Thyroid gland (tissue), 4 donors: ENCODE data around the gene CARS1. TPM values are rescaled to one million over a fixed set of nuclear protein-coding genes. Genes with fewer than 3 reads are reported as not detected.

Experiments
- DNase-seq, 2 donors: peaks; one replicate each; pipeline ENCODE4 v3.0.0-alpha.2; 2019
- H3K27ac ChIP-seq, 3 donors: fragments of 200-600 bp; sonication (generic); 1 replicate in 2 of 3; 2 replicates in 1 of 3; pipeline ENCODE4 v1.5.1; 2016 to 2019; ENCODE audit warnings: mild to moderate bottlenecking in 1 of 3, moderate library complexity in 1 of 3
- H3K27me3 ChIP-seq: fragments of 200-600 bp; sonication (generic); one replicate; pipeline ENCODE4 v1.5.1; 2019
- H3K36me3 ChIP-seq, 2 donors: fragments of 200-600 bp; sonication (generic); one replicate each; pipeline ENCODE4 v1.5.1; 2016 to 2019
- H3K4me1 ChIP-seq, 2 donors: fragments of 200-600 bp; sonication (generic); one replicate each; pipeline ENCODE4 v1.5.1; 2017 to 2019
- H3K4me3 ChIP-seq, 3 donors: fragments of 200-600 bp; sonication (generic); replicated peaks in 1 of 3; 1 replicate in 2 of 3; 2 replicates in 1 of 3; pipeline ENCODE4 v1.5.1; 2016; ENCODE audit warnings: mild to moderate bottlenecking in 1 of 3
- H3K9me3 ChIP-seq: fragments of 200-600 bp; sonication (generic); one replicate; pipeline ENCODE4 v1.5.1; 2017
- CTCF ChIP-seq, 6 experiments: fragments of 200-600 bp in 3 of 6; fragments of 450-650 bp in 3 of 6; sonication (generic) in 3 of 6; IDR thresholded peaks; one replicate each; pipeline ENCODE4 v1.5.1; 2016 to 2019; ENCODE audit warnings: antibody characterized with exemption in 6 of 6, mild to moderate bottlenecking in 2 of 6, inconsistent platforms in 1 of 6, moderate library complexity in 1 of 6
- POLR2A ChIP-seq, 2 donors: fragments of 450-650 bp; IDR thresholded peaks; one replicate each; pipeline ENCODE4 v1.6.1; 2017; ENCODE audit warnings: antibody characterized with exemption in 2 of 2, mild to moderate bottlenecking in 2 of 2, moderate library complexity in 1 of 2
- WGBS, 2 donors: methylation state at CpG; one replicate each; pipeline ENCODE4 v1.1.5; 2017; 5-methylcytosine and 5-hydroxymethylcytosine counted together
- intact Hi-C: fragments of 100-400 bp; cut with DNase I; formaldehyde crosslinking; loops from one replicate; pipeline ENCODE4 v1.15.1; 2023
- total RNA-seq, 4 donors: library from RNA; depleted of rRNA; stranded (reverse); fragments of >200 nt; gene quantifications; one replicate each; pipeline ENCODE4 v1.2.3, GENCODE V29; 2016

Gene CARS1
- 10 to 100 TPM; 36.7 to 56.2 (median 50.1) TPM for total RNA-seq

- H3K27me3 ChIP-seq = no peaks in the 10 kb centered on the region
- intact Hi-C loops = no loop called here
- no peaks in the 10 kb centered on the region for H3K9me3 ChIP-seq
- H3K27ac ChIP-seq = peak within 1 kb of the TSS; percentile 32 to 75 (median 71)
- WGBS, 2 donors = 4 to 13% methylated on average over 13 to 28 of the region's 68 CpGs
- H3K36me3 ChIP-seq = peaks cover 0 to 4% of the 10 kb centered on the region in 2 donors
- H3K4me1 ChIP-seq = peaks cover 20 to 26% of the 10 kb centered on the region in 2 donors
- H3K4me3 ChIP-seq = peak within 1 kb of the TSS; percentile 79 to 96 (median 91)
- peak; percentile 96 for DNase-seq
- TF ChIP-seq POLR2A (IDR thresholded peaks at IDR 0.05) (peak in 1 of 2 donors; percentile 61), CTCF (IDR thresholded peaks at IDR 0.05) (no peak)
Observed at GRCh38 chr11:3057069-3057963, at the start of gene CARS1. Gene CARS1, minus strand, starts transcription at chr11:3057423. Its CDS starts 56 bp downstream, at chr11:3057367.

GRCh38 chr11:3105791-3106735, 48.8 kb upstream of the CARS1 start:
- Histone ChIP-seq H3K9me3 (no peaks in the 10 kb centered on the region), H3K4me3 (no peak overlapping the region), H3K27me3 (no peaks in the 10 kb centered on the region), H3K36me3 (no peaks in the 10 kb centered on the region), H3K27ac (no peak overlapping the region), H3K4me1 (no peaks in the 10 kb centered on the region)
- 90 to 93% methylated on average over 41 of the region's 41 CpGs for WGBS, 2 donors
- intact Hi-C loops = loop anchor here (10.0 kb wide), 1 partner anchor 109 kb away; the partner anchor contains the start of gene MRGPRG
- no peak for DNase-seq
- no peak for TF ChIP-seq CTCF (IDR thresholded peaks at IDR 0.05)
- no peak for TF ChIP-seq POLR2A (IDR thresholded peaks at IDR 0.05)

GRCh38 chr11:3104961-3105790, 48.0 kb upstream of the CARS1 start:
- Histone ChIP-seq H3K4me1 (no peaks in the 10 kb centered on the region), H3K27ac (no peak overlapping the region), H3K9me3 (no peaks in the 10 kb centered on the region), H3K36me3 (no peaks in the 10 kb centered on the region), H3K27me3 (no peaks in the 10 kb centered on the region), H3K4me3 (no peak overlapping the region)
- intact Hi-C loops = loop anchor here (10.0 kb wide), 1 partner anchor 110 kb away; the partner anchor contains the start of gene MRGPRG
- TF ChIP-seq POLR2A (IDR thresholded peaks at IDR 0.05) (no peak), CTCF (IDR thresholded peaks at IDR 0.05) (no peak)
- 94 to 98% methylated on average over 22 of the region's 23 CpGs for WGBS, 2 donors
- DNase-seq = no peak

GRCh38 chr11:3104051-3104714, 47.0 kb upstream of the CARS1 start:
- H3K4me1 ChIP-seq = no peaks in the 10 kb centered on the region
- 89 to 96% methylated on average over 18 to 22 of the region's 22 CpGs for WGBS, 2 donors
- no peaks in the 10 kb centered on the region for H3K36me3 ChIP-seq
- H3K4me3 ChIP-seq = no peak overlapping the region
- H3K27ac ChIP-seq = no peak overlapping the region
- DNase-seq = no peak
- H3K27me3 ChIP-seq = no peaks in the 10 kb centered on the region
- no peaks in the 10 kb centered on the region for H3K9me3 ChIP-seq
- no peak for TF ChIP-seq CTCF (IDR thresholded peaks at IDR 0.05)
- TF ChIP-seq POLR2A (IDR thresholded peaks at IDR 0.05) = no peak
- intact Hi-C loops = loop anchor here (10.0 kb wide), 1 partner anchor 111 kb away; the partner anchor contains the start of gene MRGPRG
